DLD1 (cell line): ENCODE results near the gene PCDHGB7.
"Not testable (repeated sequence)": the region's sequence is repeated elsewhere in the genome, so short reads cannot be mapped to it uniquely, and the experiment has no call there.

Source experiments
- in situ Hi-C: cut with HindIII; loops from 2 replicates; pipeline ENCODE4 v1.10.0; 2017; ENCODE audit warnings: low sequenced_read_pairs

The PCDHGB7 gene

DNA sequence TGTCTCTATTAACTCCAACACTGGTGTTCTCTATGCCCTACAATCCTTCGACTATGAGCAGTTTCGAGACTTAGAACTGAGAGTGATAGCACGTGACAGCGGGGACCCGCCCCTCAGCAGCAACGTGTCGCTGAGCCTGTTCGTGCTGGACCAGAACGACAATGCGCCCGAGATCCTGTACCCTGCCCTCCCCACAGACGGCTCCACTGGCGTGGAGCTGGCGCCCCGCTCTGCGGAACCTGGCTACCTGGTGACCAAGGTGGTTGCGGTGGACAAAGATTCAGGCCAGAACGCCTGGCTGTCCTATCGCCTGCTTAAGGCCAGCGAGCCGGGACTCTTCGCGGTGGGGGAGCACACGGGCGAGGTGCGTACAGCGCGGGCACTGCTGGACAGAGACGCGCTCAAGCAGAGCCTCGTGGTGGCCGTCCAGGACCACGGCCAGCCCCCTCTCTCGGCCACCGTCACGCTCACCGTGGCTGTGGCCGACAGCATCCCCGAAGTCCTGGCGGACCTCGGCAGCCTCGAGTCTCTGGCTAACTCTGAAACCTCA lies 5.3 kb downstream of the PCDHGB7 start:
- in situ Hi-C loops, result no loop called here

DNA sequence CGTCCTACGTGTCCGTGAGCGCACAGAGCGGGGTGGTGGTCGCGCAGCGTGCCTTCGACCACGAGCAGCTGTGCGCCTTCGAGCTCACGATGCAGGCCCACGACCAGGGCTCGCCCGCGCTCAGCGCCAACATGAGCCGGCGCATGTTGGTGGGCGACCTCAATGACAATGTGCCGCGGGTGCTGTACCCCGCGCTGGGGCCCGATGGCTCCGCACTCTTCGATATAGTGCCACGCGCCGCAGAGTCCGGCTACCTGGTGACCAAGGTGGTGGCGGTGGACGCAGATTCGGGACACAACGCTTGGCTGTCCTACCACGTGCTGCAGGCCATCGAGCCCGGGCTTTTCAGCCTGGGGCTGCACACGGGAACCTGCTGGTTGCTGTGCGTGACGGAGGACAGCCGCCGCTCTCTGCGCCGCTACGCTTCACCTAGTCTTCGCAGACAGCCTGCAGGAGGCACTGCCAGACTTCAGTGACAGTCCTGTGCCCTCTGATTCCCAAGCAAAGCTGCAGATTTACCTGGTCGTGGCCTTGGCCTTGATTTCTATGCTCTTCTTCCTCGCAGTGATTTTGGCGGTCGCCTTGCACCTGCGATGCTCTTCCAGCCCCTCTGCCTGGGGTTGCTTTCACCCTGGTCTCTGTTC lies 10.4 kb downstream of the PCDHGB7 start:
- in situ Hi-C loops, result no loop called here

DNA sequence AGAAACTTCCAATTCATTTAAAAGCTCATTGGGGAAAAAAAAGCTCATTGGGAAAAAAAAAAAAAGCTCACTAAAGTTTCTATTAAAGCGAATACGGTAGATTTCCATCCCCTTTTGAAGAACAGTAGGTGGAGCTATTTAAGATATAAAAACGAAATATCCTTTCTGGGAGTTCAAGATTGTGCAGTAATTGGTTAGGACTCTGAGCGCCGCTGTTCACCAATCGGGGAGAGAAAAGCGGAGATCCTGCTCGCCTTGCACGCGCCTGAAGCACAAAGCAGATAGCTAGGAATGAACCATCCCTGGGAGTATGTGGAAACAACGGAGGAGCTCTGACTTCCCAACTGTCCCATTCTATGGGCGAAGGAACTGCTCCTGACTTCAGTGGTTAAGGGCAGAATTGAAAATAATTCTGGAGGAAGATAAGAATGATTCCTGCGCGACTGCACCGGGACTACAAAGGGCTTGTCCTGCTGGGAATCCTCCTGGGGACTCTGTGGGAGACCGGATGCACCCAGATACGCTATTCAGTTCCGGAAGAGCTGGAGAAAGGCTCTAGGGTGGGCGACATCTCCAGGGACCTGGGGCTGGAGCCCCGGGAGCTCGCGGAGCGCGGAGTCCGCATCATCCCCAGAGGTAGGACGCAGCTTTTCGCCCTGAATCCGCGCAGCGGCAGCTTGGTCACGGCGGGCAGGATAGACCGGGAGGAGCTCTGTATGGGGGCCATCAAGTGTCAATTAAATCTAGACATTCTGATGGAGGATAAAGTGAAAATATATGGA lies 13.0 kb downstream of the PCDHGB7 start, which contains the start of gene PCDHGA12:
TSS of gene PCDHGA12 (plus strand) at position 176 of the 782 bp plus-strand sequence. CDS start at position 429, 253 bp downstream.
- in situ Hi-C loops, result no loop called here

DNA sequence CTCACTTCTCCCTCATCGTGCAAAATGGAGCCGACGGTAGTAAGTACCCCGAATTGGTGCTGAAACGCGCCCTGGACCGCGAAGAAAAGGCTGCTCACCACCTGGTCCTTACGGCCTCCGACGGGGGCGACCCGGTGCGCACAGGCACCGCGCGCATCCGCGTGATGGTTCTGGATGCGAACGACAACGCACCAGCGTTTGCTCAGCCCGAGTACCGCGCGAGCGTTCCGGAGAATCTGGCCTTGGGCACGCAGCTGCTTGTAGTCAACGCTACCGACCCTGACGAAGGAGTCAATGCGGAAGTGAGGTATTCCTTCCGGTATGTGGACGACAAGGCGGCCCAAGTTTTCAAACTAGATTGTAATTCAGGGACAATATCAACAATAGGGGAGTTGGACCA lies 13.8 kb downstream of the PCDHGB7 start:
- in situ Hi-C loops, result no loop called here

DNA sequence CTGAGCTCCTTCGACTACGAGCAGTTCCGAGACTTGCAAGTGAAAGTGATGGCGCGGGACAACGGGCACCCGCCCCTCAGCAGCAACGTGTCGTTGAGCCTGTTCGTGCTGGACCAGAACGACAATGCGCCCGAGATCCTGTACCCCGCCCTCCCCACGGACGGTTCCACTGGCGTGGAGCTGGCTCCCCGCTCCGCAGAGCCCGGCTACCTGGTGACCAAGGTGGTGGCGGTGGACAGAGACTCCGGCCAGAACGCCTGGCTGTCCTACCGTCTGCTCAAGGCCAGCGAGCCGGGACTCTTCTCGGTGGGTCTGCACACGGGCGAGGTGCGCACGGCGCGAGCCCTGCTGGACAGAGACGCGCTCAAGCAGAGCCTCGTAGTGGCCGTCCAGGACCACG lies 14.8 kb downstream of the PCDHGB7 start:
- in situ Hi-C loops, result not testable (repeated sequence)

DNA sequence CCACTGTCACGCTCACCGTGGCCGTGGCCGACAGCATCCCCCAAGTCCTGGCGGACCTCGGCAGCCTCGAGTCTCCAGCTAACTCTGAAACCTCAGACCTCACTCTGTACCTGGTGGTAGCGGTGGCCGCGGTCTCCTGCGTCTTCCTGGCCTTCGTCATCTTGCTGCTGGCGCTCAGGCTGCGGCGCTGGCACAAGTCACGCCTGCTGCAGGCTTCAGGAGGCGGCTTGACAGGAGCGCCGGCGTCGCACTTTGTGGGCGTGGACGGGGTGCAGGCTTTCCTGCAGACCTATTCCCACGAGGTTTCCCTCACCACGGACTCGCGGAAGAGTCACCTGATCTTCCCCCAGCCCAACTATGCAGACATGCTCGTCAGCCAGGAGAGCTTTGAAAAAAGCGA lies 15.2 kb downstream of the PCDHGB7 start:
- in situ Hi-C loops, result not testable (repeated sequence)

DNA sequence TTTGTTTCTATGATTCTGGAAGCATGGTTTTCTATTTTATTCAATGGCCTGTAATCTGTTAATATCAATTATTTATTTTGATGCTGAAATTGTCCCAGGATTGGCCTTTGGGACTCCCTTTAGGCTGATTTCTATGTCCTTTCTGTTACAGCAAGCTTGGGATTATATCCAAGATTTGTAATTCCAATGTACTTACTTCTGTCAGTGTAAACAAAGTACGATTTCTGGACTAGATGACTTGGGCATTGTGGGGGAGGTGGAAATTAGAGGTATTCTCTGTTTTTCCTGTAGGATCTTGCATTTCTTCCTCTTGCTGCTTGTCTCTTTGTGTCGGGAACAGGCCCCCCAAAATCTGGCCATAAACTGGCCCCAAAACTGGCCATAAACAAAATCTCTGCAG lies 16.5 kb downstream of the PCDHGB7 start:
- in situ Hi-C loops, result no loop called here

DNA sequence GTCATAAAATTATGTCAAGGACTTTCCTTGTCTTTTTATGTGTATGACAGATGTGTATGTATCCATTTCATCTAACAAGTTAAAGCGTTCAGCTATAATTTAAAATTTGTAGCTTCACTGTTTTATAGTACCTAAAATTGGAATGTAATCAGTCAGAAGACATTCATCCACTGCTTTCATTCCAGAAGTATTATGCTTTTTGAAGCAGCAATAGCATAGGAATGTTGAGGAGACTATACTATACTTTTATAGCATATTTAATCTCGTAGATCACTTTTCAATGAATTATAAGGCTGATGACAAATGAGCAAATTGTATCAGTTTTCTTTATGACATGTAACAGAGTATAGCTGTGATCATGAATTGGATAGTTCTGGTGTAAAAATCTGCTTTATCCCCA lies 19.7 kb downstream of the PCDHGB7 start:
- in situ Hi-C loops, result no loop called here

DNA sequence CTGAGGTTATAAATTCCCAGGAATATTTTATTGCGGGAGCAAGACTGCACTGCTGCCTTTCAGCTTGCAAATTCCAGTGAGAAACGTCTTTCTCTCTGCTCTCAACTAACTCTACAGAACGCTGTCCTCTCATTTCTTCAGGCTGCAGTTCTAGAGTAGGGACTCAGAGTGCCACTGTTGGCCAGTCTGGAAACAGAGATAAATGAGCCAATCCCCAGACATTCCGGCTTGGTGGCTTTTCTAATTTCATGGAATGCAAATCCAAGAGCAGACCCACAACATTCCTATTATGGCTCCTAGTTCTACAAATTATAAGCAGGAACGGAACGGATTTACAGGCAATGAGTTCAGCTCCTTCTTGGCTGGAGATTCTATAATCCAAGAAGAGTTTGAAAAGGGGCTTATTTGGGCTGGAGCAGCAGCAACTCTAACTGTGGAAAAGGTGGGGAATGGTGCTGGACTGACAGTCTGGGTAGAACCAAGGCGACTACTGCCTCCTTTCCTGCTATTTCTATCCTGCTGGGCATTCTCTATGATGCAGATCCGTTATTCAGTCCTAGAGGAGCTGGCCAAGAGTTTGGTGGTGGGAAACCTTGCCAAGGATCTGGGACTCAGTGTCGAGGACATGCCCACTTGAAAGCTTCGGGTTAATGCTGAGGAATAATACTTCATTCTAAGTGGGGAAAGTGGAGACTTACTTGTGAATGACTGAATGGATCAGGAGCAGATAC lies 22.1 kb downstream of the PCDHGB7 start:
- in situ Hi-C loops, result no loop called here

DNA sequence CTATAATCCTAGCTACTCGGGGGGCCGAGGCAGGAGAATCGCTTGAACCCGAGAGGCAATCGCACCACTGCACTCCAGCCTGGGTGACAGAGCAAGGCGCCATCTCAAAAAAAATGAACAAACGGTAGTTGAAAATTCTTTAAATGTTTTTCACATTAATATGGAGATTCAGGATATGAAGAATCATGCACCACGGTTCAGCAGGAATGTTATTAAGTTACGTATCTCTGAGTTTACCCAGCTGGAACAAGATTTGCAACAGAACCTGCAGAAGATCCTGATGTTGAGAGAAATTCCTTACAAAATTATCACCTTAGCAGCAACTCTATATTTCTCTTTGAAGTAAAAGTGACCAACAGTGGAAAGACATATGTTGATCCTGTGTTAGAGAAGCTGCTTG lies 22.9 kb downstream of the PCDHGB7 start:
- in situ Hi-C loops, result no loop called here

DNA sequence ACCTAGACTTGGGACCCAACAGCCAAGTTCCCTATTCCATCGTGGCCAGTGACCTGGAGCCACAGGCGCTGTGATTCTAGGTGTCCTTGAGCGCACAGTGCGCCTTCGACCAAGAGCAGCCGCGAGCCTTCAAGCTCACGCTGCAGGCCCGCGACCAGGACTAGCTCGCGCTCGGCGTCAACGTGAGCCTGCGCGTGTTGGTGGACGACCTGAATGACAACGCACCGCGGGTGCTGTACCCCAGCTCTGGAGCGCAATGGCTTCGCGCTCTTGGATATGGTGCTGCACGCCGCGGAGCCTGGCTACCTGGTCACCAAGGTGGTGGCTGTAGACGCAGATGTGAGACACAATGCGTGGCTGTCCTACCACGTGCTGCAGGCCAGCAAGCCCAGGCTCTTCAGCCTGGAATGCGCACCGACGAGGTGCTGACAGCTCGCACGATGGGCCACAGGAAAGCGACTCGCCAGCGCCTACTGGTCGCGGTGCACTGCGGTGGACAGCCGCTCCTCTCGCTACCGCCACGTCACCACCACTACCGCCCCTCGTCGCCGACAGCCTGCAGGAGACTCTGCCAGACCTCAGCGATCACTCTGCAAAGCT lies 24.2 kb downstream of the PCDHGB7 start:
- in situ Hi-C loops, result no loop called here

DNA sequence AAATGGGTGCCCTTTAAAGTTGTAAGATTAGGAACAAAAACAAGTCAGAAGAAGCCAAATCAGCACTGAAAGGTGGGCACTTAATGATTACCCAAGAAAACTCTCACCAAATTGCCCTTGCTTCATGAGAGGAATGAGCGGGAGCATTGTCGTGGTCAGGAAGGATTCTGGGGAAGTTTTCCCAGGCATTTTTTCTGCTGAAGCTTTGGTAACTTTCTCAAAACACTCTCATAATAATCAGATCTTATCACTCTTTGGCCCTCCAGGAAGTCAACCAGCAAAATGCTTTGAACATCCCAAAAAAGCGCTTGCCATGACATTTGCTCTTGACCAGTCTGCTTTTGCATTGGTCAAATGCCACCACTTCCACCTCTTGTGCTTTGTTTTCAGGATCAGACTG lies 47.9 kb downstream of the PCDHGB7 start:
- in situ Hi-C loops, result loop anchor here (10.0 kb wide), 1 partner anchor 59 kb away; no protein-coding TSS in a partner anchor
